Karpas-422 (cell line): ENCODE results near the gene SLC16A14. TPM values are rescaled to one million over a fixed set of nuclear protein-coding genes. Genes with fewer than 3 reads are reported as not detected.
"Not testable (repeated sequence)": the region's sequence is repeated elsewhere in the genome, so short reads cannot be mapped to it uniquely, and the experiment has no call there.

ENCODE experiments used
- DNase-seq: peaks from one replicate; pipeline ENCODE4 v3.0.0-alpha.2; 2015
- H2AFZ ChIP-seq: fragments of 200-600 bp; sonication (generic); 2 replicates; pipeline ENCODE4 v1.6.1; 2014; ENCODE audit warnings: antibody characterized with exemption, low read length, mixed read lengths
- H3K27ac ChIP-seq: fragments of 200-600 bp; sonication (generic); 2 replicates; pipeline ENCODE4 v1.5.1; 2014; ENCODE audit warnings: mild to moderate bottlenecking, low read length, moderate library complexity
- H3K27me3 ChIP-seq: fragments of 200-600 bp; sonication (generic); 2 replicates; pipeline ENCODE4 v1.6.1; 2014; ENCODE audit warnings: low read length, mixed read lengths
- H3K36me3 ChIP-seq: fragments of 200-600 bp; sonication (generic); 2 replicates; pipeline ENCODE4 v1.6.1; 2014; ENCODE audit warnings: low read length, mixed read lengths; ENCODE audit not compliant: insufficient read depth
- H3K4me1 ChIP-seq: fragments of 200-600 bp; sonication (generic); 2 replicates; pipeline ENCODE4 v1.6.1; 2014; ENCODE audit warnings: mild to moderate bottlenecking, low read length, mixed read lengths
- H3K4me2 ChIP-seq: fragments of 200-600 bp; sonication (generic); 2 replicates; pipeline ENCODE4 v1.6.1; 2014; ENCODE audit warnings: low read length, low read depth, mild to moderate bottlenecking; ENCODE audit not compliant: poor library complexity, severe bottlenecking
- H3K4me3 ChIP-seq: fragments of 200-600 bp; sonication (generic); 2 replicates; pipeline ENCODE4 v1.5.1; 2014; ENCODE audit warnings: mild to moderate bottlenecking, antibody characterized with exemption, low read length, mixed read lengths
- H3K79me2 ChIP-seq: fragments of 200-600 bp; sonication (generic); 2 replicates; pipeline ENCODE4 v1.6.1; 2014; ENCODE audit warnings: mild to moderate bottlenecking, low read length, mixed read lengths
- H3K9ac ChIP-seq: fragments of 200-600 bp; sonication (generic); 2 replicates; pipeline ENCODE4 v1.6.0; 2014; ENCODE audit warnings: low read length
- H3K9me2 ChIP-seq: fragments of 200-600 bp; sonication (generic), shearing (Covaris generic); replicated peaks from 2 replicates; pipeline ENCODE4 v1.6.0; 2014; ENCODE audit warnings: mild to moderate bottlenecking, low read length, moderate library complexity; ENCODE audit not compliant: insufficient read depth
- H3K9me3 ChIP-seq: fragments of 300-700, 200-600 bp; sonication (generic); 2 replicates; pipeline ENCODE4 v1.6.1; 2014; ENCODE audit warnings: low read length, mixed read lengths
- H4K20me1 ChIP-seq: fragments of 200-600 bp; sonication (generic); 2 replicates; pipeline ENCODE4 v1.6.1; 2014; ENCODE audit warnings: mild to moderate bottlenecking, antibody characterized with exemption, low read length, low read depth; ENCODE audit not compliant: insufficient read depth
- total RNA-seq: library from RNA; depleted of rRNA; stranded (reverse); fragments of >200 nt; shearing (Covaris generic); gene quantifications from 2 replicates; pipeline ENCODE4 v1.2.3, GENCODE V29; 2014; ENCODE audit warnings: low replicate concordance; rRNA removed

Gene SLC16A14
- 0.15 and 0.29 TPM in 2 replicates for total RNA-seq

DNA sequence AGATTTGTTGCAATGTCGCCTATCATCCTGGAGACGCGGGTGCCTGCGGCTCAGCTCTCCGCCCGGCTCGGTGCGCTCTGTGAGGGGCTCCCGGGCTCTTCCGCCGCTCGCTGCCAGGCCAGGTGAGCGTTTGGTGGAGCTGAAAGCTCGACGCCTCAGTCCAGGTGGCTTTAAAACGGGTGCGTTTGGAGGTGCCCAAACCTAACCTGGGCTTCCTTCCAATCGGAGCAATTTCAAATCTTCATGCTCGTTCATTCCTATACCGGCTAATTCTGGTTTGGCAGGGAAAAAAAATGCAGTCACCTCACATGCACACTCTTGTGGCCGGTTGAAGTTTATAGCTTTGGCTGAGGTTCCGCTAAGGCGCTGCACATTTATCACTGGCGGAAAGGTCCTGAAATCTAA, at the start of gene SLC16A14:
Gene SLC16A14, minus strand, starts transcription at position 274 of the 405 bp plus-strand sequence. CDS start 9,572 bp downstream, outside the sequence.
- H2AFZ ChIP-seq = peak within 1 kb of the TSS; percentile 89
- H3K79me2 ChIP-seq = no peaks in the 10 kb centered on the region
- no peak within 1 kb of the TSS for H3K27ac ChIP-seq
- peak within 1 kb of the TSS; percentile 61 for H3K9ac ChIP-seq
- peak within 1 kb of the TSS; percentile 68 for H3K4me3 ChIP-seq
- H3K9me3 ChIP-seq = no peaks in the 10 kb centered on the region
- no peaks in the 10 kb centered on the region for H3K9me2 ChIP-seq
- no peaks in the 10 kb centered on the region for H3K27me3 ChIP-seq
- H3K4me1 ChIP-seq = peaks cover 16% of the 10 kb centered on the region
- peak within 1 kb of the TSS; percentile 85 for H3K4me2 ChIP-seq
- DNase-seq = peak; percentile 64
- H4K20me1 ChIP-seq = no peaks in the 10 kb centered on the region
- H3K36me3 ChIP-seq = no peaks in the 10 kb centered on the region

GRCh38 chr2:230106771-230107170, 38.0 kb upstream of the SLC16A14 start:
- DNase-seq = no peak
- H3K4me1 ChIP-seq = no peaks in the 10 kb centered on the region
- H2AFZ ChIP-seq = no peak overlapping the region
- no peaks in the 10 kb centered on the region for H3K79me2 ChIP-seq
- no peaks in the 10 kb centered on the region for H3K36me3 ChIP-seq
- no peak overlapping the region for H3K4me2 ChIP-seq
- peaks cover 3% of the 10 kb centered on the region; the same call in 1 of the 2 replicates for H3K9me3 ChIP-seq
- no peak overlapping the region for H3K9ac ChIP-seq
- H3K9me2 ChIP-seq = no peaks in the 10 kb centered on the region; the same call in 1 of the 2 replicates
- H3K27me3 ChIP-seq = no peaks in the 10 kb centered on the region
- H3K4me3 ChIP-seq = no peak overlapping the region
- no peaks in the 10 kb centered on the region for H4K20me1 ChIP-seq
- H3K27ac ChIP-seq = no peak overlapping the region

DNA sequence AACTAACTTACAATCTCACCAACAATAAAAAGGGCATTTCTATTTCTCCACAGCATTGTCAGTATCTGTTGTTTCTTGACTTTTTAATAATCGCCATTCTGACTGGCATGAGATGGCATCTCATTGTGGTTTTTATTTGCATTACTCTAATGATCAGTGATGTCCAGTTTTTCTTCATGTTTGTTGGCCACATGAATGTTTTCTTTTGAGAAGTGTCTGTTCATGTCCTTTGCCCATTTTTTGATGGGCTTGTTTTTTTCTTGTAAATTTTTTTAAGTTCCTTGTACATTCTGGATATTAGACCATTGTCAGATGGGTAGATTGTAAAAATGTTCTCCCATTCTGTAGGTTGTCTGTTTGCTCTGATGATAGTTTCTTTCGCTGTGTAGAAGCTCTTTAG, 33.2 kb upstream of the SLC16A14 start:
- H4K20me1 ChIP-seq, H3K4me1 ChIP-seq, H3K9me2 ChIP-seq, H3K4me3 ChIP-seq, H3K27me3 ChIP-seq, H3K27ac ChIP-seq, DNase-seq, H3K9me3 ChIP-seq, H3K36me3 ChIP-seq, H3K4me2 ChIP-seq, H2AFZ ChIP-seq, H3K9ac ChIP-seq, H3K79me2 ChIP-seq: not testable (repeated sequence)

DNA sequence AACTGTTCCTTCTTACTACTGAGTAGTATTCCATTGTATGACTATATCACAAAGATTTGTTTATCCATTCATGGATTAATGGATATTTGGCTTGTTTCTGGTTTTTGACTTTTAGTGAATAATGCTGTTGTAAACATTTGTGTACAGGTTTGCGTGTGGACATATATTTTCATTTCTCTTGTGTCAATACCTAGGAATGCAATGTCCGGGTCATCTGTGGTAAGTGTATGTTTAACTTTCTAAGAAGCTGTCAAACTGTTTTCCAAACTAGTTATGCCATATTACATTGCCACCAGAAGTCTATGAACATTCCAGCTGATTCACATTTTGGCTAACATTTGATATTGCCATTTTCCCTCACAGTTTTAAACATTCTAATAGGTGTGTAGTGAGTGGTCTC, 29.1 kb upstream of the SLC16A14 start:
- DNase-seq = no peak
- no peaks in the 10 kb centered on the region for H4K20me1 ChIP-seq
- no peak overlapping the region for H3K9ac ChIP-seq
- H3K9me2 ChIP-seq = no peaks in the 10 kb centered on the region
- no peaks in the 10 kb centered on the region for H3K36me3 ChIP-seq
- no peaks in the 10 kb centered on the region for H3K79me2 ChIP-seq
- H3K27me3 ChIP-seq = no peaks in the 10 kb centered on the region
- no peak overlapping the region for H3K4me2 ChIP-seq
- H3K9me3 ChIP-seq = peaks cover 3% of the 10 kb centered on the region; the same call in 1 of the 2 replicates
- no peak overlapping the region for H3K4me3 ChIP-seq
- no peak overlapping the region for H2AFZ ChIP-seq
- H3K4me1 ChIP-seq = no peaks in the 10 kb centered on the region
- H3K27ac ChIP-seq = no peak overlapping the region

DNA sequence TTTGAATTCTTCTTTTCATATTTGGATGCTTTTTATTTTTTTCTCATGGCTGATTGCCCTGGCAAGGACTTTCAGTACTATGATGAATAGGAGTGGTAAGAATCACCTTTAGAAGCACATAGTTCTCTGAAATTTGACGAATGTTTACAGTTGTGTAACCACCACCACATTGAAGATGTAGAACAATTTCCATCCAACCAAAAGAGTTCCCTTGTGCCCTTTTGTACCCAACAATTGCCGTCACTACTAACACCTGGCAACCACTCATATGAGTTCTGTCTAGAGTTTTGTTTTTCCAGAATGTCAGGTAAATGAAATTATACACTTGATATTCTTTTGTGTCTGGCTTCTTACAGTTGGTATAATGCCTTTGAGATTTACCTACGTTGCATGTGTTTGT, 28.7 kb upstream of the SLC16A14 start:
- no peak overlapping the region for H2AFZ ChIP-seq
- no peaks in the 10 kb centered on the region for H3K9me2 ChIP-seq
- H3K4me2 ChIP-seq = no peak overlapping the region
- no peak overlapping the region for H3K27ac ChIP-seq
- H4K20me1 ChIP-seq = no peaks in the 10 kb centered on the region
- H3K79me2 ChIP-seq = no peaks in the 10 kb centered on the region
- H3K27me3 ChIP-seq = no peaks in the 10 kb centered on the region
- H3K36me3 ChIP-seq = no peaks in the 10 kb centered on the region
- H3K4me1 ChIP-seq = no peaks in the 10 kb centered on the region
- no peak overlapping the region for H3K9ac ChIP-seq
- DNase-seq = no peak
- no peak overlapping the region for H3K4me3 ChIP-seq
- peaks cover 3% of the 10 kb centered on the region; the same call in 1 of the 2 replicates for H3K9me3 ChIP-seq

- Histone ChIP-seq H3K4me2 (no peak overlapping the region), H3K9me2 (no peaks in the 10 kb centered on the region; the same call in 1 of the 2 replicates), H3K36me3 (no peaks in the 10 kb centered on the region), H2AFZ (no peak overlapping the region), H3K79me2 (no peaks in the 10 kb centered on the region), H3K4me3 (no peak overlapping the region), H3K9ac (no peak overlapping the region), H3K27ac (no peak overlapping the region), H3K4me1 (no peaks in the 10 kb centered on the region), H3K9me3 (peaks cover 3% of the 10 kb centered on the region; the same call in 1 of the 2 replicates), H3K27me3 (no peaks in the 10 kb centered on the region), H4K20me1 (no peaks in the 10 kb centered on the region)
- no peak for DNase-seq
Measured at GRCh38 chr2:230090967-230091366, 22.2 kb upstream of the SLC16A14 start.

- no peak overlapping the region for H3K4me2 ChIP-seq
- H3K27me3 ChIP-seq = no peaks in the 10 kb centered on the region
- no peak overlapping the region for H2AFZ ChIP-seq
- no peak overlapping the region for H3K27ac ChIP-seq
- no peaks in the 10 kb centered on the region for H3K79me2 ChIP-seq
- no peaks in the 10 kb centered on the region for H4K20me1 ChIP-seq
- no peak overlapping the region for H3K9ac ChIP-seq
- H3K36me3 ChIP-seq = no peaks in the 10 kb centered on the region
- no peaks in the 10 kb centered on the region for H3K9me3 ChIP-seq
- no peak for DNase-seq
- no peaks in the 10 kb centered on the region; the same call in 1 of the 2 replicates for H3K9me2 ChIP-seq
- H3K4me3 ChIP-seq = no peak overlapping the region
- no peaks in the 10 kb centered on the region for H3K4me1 ChIP-seq
Measured at GRCh38 chr2:230085201-230085600, 16.5 kb upstream of the SLC16A14 start.

- DNase-seq = no peak
- no peak overlapping the region for H3K4me3 ChIP-seq
- H3K27me3 ChIP-seq = 0 out of 2 replicates have a peak, but pooled peaks cover 2% of the 10 kb centered on the region
- no peak overlapping the region for H3K4me2 ChIP-seq
- H3K9ac ChIP-seq = no peak overlapping the region
- H3K9me3 ChIP-seq = no peaks in the 10 kb centered on the region
- H3K9me2 ChIP-seq = no peaks in the 10 kb centered on the region
- no peaks in the 10 kb centered on the region for H3K4me1 ChIP-seq
- no peak overlapping the region for H2AFZ ChIP-seq
- H4K20me1 ChIP-seq = no peaks in the 10 kb centered on the region
- H3K79me2 ChIP-seq = no peaks in the 10 kb centered on the region
- no peak overlapping the region for H3K27ac ChIP-seq
- H3K36me3 ChIP-seq = no peaks in the 10 kb centered on the region
Measured at GRCh38 chr2:230077851-230078547, 9.3 kb upstream of the SLC16A14 start.
